Hindlimb muscle (tissue), 1 donor: ENCODE measurements around the gene OR10AD1. TPM values are rescaled to one million over a fixed set of nuclear protein-coding genes. Genes with fewer than 3 reads are reported as not detected.

Experiments used
- DNase-seq: peaks from one replicate; pipeline ENCODE4 v3.0.0-alpha.2; 2013
- polyA plus RNA-seq: library from polyadenylated mRNA; unstranded; fragments of 120-200 nt; gene quantifications from one replicate; pipeline ENCODE4 v1.2.1, GENCODE V29; 2013; ENCODE audit not compliant: insufficient read length

The OR10AD1 gene
- polyA plus RNA-seq, 1 donor, result not detected

DNA sequence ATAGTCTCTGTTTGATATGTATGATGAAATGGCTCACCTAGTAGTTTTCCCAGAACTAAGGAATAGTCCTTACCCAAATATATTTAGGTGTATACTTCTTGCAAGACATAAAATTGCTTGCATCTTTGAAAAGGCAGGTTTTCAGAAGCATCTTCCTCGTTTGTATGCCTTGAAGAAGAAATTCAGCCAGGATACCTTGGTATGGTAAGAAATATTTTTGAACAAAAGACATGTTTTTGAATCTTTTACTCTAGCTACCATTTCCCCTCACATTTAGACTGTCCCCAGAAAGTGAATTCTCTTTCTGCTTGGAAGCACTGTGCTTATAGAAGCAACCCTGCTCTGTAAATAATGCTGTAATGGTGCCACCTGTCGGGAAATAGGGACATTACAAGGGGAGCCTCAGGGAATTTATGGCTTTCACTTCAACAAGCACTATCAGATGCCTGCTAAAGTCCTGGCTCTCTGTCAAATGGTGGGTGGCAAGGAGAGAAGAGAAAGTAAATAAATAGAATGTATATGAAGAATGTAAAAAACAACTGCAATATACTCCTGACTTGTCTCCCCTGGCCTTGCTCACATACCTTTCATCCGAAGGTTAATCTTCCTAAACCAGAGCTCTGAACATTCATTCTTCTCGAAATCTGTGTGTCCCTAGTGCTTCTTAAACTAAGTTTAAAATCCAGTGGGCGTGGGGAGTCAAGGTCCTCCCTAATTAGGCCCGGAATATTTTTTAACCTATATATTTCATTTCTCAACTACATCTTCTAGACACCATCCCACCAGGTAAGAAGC is 13.6 kb downstream of the OR10AD1 start:
- DNase-seq, result peak; percentile 67

DNA sequence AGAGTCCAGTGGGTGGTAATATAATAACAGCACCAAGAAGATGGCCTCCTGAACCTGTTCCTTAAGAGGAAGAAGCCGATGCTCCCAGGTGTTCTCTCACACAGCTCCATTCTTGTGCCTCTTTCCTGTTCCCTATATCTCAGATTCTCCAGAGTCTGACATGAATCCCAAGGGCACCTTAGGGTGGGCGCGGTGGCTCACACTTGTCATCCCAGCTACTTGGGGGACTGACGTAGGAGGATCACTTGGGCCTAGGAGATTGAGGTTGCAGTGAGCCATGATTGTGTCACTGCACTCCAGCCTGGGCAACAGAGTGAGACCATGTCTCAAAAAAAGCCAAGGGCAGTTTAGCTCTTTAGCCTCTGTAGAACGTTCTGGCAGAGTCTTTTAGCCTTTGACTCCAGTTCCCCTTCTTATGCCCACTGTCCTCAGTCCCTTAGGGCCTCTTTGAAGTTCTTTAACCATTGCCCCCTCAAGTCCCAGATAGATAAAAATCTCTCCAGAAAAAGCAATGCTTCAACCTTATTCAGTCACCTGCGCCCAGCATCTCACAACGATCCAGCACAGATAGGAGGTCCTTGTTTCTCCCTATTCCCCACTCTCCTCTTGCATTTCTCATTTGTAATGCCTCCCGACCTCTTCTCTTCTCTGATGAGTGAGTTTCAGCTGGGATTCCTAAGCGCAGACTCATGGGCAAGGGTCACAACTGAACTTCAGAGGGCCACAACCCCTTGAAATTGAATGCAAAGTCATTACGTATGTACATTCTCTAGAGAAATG is 15.0 kb downstream of the OR10AD1 start:
- no peak for DNase-seq

DNA sequence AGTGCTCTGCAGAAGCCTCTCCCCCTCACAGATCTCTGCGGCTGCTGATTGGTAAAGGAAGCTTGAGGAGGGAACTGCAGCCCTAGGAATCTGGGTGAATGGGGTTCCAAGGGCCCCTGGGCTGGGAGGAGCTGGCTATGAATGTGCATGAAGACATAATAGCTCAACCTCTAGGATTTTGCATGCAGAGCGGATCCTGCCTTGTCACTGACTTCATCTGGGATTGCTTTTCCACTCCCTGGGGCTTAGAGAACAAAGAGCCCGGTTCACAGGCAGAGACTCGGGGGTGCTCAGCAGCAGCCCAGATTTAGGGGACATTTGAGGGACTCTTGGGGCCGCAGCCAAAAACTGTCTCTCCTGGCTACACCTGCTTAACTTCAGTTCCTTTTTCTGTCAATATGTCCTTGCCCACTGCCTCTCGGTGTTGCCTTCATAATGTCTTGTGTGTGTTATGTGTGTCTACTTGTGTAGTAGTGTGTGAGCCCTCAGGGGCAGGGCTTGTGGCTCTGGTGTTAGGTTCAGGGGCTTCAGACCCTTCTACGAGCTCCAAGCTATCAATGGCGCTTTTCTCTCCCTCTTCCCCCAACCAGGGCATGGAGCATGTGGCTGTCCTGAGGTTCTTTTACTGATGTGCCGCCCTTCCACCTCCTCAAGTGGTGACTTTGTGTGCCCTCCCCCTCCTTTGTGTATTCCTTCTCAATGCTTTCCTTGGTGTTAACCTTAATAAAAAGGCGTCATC is 17.7 kb downstream of the OR10AD1 start:
- no peak for DNase-seq

DNA sequence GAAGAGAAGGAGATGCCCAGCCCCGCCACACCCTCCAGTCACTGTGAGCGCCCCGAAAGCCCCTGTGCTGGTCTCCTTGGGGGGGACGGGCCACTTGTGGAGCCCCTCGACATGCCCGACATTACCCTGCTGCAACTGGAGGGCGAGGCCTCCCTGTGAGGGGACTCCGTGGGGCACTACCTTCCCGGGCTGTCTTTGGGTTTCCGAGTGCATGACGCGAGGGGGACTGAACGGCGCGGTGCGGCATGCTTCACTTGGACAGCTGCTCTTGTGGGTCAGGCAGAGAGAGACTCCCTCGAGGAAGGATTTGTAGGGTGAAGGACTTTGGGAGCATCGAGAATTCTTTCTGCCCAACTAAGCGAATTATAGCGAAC is 18.6 kb downstream of the OR10AD1 start:
- DNase-seq, result no peak

DNA sequence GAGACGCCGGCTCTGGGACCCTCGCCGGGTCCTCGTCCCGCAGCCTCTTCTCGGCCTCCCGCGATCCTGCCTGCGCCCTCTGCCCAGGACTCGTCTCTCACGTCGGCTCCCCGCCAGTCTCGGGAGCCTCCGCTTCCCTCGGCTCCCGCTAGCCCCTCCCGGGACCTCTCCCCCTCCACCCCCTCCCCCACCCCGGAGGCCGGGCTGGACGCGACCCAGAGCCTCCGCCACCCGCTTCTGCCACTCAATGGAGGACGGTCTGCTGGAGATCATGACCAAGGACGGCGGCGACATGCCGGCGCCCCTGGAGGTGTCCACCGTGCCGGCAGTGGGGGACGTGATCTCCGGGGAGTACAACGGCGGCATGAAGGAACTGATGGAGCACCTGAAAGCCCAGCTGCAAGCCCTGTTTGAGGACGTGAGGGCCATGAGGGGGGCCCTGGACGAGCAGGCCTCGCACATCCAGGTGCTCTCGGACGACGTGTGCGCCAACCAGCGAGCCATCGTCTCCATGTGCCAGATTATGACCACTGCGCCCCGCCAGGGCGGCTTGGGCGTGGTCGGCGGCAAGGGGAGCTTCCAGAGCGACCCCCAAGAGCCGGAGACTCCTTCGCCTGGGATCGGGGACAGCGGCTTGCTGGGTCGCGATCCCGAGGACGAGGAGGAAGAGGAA is 19.1 kb downstream of the OR10AD1 start:
- no peak for DNase-seq

DNA sequence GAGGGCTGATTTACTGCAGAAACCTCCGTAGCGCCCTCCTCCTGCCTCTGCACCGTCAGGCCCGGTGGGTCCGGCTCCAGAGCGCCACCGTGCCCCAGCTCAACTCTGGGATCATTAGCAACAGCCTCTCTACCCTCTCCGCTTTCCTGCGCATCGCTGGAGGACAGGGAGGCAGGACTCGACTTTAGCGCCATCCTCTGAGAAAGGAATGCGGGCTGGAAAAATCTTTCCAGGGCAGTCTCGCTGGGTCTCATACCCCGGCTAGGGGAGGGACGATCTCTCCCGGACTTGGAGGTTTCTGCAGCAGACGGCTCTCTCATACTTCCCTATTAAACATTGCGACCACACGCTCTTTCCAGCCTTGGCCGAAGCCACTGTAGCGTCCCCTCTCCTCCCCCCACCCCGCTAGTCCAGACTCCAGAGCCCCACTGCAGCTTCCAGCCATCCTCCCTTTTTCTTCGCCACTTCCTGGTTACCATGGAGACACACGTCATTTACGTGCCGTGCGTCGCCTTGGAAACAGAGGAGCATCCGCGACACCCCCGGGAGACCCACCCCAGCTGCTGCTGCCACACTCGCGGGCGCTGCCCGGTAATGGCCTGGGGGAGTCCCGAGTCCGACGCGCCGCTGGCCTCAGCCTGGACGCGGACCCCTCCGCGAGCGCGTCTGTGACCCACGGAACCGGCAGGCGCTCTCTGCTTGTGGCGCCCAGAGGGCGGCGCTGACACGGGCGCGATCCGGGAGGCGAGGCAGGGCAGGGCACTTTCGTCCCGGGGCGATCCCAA is 19.8 kb downstream of the OR10AD1 start, which contains the start of gene CCDC184:
TSS of gene CCDC184 (plus strand) at position 554 of the 785 bp plus-strand sequence. CDS start 479 bp downstream, outside the sequence.
- peak; percentile 68 for DNase-seq

DNA sequence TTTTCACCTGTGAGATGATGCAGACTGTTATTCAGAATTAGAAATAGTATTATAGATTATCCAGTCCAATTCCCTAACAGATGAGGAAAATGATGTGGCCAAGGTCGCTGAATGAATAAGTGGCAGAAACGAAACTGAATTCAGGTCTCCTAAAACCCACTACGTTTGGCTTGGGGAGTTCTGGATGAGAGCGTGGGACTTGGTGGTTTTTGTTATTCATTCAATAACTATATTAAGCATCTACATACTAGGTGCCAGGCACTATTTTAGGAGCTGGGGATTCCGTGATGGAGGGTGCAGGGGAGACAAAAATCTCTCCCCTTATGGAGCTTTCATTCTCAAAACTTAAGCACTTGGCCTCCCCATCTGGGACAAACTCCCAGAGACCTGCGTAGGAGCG is 20.5 kb downstream of the OR10AD1 start:
- DNase-seq, result no peak

DNA sequence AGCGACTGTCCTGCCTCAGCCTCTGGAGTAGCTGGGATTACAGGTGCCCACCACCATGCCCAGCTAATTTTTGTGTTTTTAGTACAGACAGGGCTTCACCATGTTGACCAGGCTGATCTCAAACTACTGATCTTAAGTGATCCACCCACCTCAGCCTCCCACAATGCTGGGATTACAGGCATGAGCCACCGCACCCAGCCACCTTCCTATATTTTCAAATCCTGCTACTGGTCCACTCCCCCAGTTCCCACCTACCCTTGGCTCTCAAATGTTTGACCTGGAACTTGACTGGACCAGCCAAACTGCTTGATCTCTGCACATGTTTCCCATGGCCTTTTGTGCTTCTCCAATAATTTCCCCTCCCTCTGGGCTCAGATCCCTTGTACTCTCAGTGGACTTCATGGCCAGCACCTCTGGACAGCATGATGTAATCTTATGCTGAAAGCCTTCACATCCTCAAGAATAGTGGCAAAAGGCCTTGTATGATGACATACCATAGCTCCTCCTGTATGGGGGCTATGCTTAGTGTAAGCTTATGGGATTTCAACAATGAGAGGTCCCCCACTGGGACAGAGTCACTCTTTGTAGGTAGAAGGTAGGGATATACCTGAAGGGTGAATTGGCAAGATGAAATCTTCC is 22.1 kb downstream of the OR10AD1 start:
- DNase-seq, result no peak

DNA sequence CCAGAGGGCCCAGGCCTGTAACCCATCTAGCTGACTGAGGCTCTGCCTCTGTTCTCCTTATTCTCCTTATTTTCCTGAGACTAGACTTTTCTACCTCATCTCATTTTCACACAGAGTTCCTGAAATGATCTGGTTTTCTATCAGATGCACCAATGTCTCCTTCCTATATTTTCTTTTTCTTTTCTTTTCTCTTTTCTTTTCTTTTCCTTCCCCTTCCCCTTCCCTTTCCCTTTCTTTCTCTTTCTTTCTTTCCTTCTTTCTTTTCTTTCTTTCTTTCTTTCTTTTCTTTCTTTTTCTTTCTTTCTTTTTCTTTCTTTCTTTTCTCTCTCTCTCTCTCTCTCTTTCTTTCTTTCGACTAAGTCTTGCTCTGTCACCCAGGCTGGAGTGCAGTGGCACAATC is 22.7 kb downstream of the OR10AD1 start:
- no peak for DNase-seq

DNA sequence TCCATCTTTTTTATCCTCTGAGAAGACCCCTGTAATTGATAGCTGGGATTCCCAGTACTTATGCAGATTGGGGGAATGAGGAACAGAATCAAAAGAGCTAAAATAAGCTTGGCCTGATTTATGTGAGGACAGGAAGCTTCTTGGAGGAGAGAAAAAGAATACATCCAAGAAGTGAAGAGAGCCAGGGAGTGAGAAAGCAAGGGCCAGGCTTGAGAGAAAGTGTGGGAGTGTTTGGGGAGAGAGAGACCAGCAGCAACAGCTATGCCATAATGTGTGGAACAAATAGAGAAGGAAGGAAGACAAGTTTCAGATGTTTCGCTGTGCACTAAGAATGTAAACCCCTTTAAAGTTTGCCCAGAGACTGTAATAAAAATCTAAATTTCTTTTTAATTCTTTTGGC is 23.6 kb downstream of the OR10AD1 start:
- DNase-seq, result no peak

DNA sequence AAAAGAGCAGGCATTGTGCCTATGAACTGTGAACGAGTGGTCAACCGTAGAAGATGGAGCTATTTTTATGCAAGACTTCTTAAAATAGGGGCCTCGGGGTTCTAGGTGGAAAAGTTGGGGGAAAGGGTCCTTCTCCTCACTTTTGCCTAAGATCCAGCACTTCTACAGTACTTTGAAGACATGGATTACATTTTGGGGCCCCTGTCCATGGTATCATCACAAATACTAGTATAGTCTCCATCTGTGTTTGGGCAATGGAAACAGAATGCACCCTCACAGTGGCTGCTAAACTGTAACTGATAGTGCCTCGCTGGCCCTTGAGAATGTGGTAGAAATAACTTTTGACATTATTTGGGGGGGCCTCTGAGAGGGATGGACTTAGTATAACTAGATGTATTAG is 25.1 kb downstream of the OR10AD1 start:
- DNase-seq, result no peak

DNA sequence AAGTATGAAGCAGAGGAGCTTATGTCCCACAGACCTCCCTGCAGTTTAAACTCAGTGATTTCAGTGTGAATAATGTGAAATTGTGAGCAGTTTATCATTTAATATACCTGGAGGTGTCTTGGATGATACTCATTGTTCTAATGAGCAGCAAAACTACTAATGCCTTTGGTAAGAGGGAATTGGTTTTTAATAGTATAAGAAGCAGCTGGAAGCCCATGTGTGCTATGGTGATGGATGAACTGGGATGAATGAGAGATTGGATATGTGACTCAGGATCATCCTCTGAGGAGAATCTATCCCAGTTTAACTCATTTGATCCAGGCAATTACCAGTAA is 26.7 kb downstream of the OR10AD1 start:
- no peak for DNase-seq

DNA sequence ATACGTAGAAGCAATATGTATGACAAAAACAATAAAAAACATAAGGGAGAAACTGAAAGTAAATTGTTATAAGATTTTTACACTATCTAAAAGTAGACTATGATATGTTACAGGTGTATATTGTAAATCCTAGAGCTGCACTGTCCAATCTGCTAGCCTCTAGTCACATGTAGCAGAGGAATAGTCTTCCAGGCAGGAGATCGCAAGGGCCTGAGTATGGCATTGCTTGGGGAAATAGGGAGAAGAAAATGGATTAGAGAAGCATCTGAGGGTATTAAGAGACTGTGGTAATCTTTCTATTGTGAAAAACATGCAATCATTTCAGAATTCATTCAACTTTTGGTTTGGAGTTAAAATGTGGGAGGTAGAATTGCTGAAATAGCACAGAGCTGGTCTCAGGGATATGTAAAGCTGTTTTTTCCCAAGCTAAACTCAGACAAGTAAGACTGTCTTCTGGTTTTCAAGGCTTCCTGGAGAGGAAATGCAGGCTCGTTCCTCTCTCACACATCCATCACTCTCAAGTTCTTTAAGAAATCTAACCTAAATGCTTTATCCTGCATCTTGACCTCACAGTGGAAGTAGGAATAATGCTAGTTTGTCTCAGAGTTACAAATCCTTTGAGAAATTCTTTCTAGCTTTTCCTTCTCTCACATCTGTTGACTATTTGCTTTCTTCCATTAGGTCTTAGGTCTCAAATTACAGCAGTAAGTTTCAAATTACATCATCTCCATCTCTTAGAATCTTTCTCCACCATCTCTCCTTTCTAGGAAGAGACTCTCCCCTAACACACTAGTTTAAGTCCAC is 27.3 kb downstream of the OR10AD1 start:
- no peak for DNase-seq

DNA sequence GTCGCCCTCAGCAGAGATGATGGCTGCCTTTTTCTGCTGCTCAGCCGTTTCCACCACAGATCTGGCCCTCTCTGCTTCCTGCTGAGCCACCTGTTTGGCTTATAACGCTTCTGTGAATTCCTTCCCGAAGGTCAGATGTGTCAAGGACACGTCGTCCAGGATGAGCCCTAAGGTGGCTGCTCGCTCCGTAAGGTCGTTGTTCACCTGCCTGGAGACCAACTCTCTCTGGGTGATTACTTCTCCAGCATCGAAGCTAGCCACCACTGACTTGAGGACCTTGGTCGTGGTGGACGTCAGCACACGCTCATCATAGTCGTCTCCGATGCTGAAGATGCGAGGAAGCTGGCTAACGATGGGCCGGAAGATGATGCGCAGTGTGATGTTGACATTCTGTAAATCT is 34.1 kb downstream of the OR10AD1 start:
- no peak for DNase-seq

DNA sequence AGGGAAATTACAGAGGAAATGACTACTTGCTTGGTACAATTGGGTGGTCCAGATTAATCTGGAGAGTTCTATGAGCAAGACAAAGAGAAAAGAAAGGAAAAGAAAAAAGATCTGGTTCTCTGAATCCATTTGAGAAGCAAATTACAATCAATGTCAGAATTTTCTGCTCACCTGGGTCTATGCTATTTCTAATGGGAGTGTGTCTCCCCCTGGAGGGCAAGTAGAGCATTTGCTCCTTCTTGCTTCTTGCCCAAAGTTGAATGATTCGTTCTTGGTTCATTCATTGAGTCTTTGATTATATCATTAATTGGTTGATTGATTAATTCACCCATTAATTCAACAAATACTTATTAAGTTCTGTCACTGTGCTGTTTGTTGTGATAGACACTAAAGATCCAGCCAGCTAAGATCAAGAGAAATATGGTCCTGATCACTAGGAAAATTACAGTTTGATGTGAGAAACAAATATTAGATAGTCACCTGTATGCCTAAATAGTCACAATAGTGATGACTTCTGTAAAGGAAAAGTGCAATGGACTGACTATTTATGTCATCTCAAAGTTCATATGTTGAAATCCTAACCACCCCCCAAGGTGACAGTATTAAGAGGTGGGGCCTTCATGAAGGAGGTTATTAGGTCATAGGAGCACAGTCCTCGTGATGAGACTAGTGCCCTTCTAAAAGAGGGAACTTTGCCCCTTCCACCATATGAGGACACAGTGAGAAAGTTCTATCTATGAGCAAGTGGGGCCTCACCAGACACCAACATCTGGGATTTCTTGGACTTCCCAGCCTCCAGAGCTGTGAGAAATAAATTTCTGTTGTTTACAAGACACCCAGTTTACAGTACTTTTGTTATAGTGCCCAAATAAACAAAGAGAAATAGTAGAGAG is 37.8 kb downstream of the OR10AD1 start:
- peak; percentile 50 for DNase-seq

DNA sequence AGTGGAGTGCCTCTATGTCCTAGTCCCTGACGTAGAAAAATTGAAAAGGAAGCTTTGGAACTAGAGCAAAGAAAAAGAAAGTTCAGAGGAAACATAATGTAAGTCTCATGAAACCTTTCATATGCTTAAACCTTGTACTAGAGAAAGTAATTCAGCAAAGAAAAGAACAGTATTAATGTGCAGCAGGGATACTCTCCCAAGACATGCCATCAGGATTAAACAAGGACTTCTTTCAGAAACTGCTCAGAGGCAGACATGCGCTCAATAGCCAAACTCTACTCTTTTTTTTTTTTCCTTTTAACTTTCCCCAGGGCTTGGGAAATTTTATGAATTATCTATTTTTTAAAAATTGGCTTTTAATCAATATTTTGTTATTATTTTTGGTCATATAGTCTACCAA is 38.6 kb downstream of the OR10AD1 start:
- DNase-seq, result no peak

DNA sequence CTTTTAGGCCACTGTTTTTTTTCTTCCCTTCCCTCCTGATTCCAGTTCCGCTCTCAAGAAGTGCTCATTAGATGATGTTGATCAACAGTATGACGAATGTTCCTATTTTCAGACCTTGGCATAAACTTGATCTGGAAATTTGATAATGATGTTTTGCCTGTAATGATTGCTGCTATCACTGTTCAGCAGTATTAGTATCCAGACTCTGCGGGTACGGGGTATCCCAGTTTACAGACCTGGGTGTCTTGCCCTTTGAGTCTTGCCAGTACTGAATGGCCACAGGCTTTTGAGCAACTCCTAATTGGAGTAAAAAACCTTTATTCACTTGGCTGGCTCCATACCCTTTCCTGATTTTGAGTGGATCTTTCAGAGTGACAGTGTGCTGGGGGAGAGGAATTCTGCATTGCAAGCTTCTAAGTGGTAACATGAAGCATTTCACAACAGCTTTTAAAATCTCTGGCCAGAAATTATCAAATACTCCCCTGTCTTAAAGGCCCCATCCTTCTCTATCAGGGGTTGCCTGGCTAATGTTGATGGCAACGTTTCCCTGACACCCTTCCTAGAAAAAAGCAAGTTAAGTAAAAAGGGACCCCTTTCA is 39.8 kb downstream of the OR10AD1 start:
- no peak for DNase-seq

DNA sequence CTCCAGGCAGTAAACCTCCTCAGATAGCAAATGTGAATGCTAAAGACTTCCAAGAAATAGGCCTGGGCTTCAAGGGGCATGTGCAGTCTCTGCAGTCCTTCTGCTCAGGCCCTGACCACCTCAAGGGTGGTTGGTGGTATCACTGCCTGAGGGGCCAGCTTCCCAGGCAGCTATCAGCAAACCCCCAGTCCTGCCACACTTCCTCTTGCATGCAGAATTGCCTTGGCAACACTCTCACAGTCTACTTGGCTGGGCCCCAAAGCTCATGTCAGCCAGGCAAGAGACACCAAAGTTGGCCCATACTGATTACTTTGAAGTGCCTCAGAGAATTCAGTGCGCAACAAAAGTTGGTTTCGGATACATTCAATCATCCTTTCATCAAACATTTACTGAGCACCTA is 42.3 kb downstream of the OR10AD1 start:
- no peak for DNase-seq

DNA sequence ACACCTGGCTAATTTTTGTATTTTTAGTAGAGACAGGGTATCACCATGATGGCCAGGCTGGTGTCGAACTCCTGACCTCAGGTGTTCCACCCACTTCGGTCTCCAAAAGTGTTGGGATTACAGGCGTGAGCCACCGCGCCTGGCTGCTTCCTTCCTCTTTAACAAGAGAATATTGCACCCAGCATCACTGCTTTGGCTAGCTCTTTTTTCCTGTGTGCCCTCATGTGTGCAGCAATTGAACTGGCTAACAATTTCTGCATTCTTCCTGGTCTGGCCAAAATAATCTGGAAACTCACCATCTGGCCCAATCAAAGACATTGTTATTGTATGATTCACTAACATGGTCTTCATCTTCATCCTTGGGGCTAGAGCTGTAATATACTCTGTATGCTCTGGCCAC is 43.0 kb downstream of the OR10AD1 start:
- no peak for DNase-seq
